Urothelium cell line (cell line): ENCODE results near the gene DKK3.

Experiments
- DNase-seq: peaks from one replicate; pipeline ENCODE4 v3.0.0; 2011; ENCODE audit warnings: low spot score, mixed read lengths
- FAIRE-seq: peaks from 2 replicates; lab custom pipeline; 2011; peaks lifted over from hg19 to GRCh38; lab: Jason Lieb, UNC

DKK3 gene

DNA sequence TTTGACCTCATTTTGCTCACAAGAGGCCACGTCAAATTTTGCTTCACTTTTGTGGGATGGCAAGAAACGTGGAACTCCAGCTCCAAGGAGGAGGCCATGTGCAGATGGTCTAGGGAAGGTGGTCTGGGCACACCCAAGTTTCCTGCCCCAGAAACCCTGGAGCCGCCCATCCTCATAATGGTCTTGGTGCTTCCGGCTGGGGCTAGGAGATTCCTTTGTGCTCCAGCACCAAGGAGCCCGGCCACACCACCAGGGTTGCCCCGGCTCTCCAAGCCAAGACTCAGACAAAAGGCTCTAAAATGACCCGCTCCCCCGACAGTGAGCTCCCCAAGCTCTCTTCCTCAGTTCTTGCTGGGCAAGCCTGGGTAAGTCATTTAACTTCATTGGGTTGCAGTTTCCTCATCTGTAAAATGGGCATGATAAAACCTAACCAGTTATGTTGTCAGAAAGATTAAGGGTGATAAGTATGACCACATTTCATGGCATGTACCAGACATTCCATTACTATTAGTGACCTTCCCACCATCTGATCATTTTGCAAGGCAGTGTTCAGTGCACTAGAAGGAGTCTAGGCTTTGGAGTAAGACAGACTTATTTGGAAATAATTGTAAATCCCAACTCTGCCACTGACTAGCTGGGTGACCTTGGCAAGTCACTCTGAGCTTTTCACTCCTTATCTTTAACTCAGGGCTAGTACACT is 23.3 kb downstream of the DKK3 start:
- DNase-seq (no peak), FAIRE-seq (no peak)

DNA sequence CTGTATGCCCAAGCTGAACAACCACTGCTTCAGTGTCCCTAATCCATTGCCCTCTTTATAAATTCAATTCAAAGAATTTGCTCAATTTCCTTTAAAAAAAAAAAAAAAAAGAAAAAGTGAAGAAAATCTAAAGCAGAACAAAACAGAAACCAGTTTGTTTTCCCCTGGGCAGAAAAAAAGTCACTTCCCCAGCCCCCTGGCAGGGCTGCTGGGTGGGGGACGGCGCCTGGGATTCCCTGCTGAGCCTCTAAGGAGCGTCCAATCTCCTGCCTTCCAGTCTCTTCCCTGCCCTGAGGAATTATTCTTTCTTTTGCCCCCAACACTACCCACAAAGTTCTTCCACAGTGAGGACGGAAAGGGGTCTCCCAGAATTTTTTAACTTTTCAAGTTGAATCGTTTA is 23.9 kb downstream of the DKK3 start:
- DNase-seq = no peak

DNA sequence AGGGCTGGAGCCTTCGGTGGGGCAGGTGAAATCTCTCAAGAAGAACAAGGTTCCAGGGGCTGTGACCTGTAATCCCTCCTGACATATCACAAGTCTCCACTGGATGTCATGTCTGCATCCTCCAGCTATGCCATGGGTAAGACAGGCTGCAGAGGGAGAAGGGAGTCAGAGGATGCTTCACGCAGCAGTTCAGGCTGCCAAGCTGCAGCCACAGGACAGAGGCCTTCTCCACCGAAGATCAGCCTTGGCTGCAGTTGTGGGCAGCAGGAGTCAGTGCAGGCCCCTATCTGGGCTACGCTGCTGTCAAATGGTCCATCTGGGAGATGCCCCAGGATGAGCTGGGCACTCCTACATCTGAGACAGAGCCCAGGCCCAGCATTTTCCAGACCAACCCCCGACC is 25.0 kb downstream of the DKK3 start:
- no peak for DNase-seq
- no peak for FAIRE-seq

More for the DNA sequence above, 23.9 kb downstream of the DKK3 start:
- no peak for FAIRE-seq

DNA sequence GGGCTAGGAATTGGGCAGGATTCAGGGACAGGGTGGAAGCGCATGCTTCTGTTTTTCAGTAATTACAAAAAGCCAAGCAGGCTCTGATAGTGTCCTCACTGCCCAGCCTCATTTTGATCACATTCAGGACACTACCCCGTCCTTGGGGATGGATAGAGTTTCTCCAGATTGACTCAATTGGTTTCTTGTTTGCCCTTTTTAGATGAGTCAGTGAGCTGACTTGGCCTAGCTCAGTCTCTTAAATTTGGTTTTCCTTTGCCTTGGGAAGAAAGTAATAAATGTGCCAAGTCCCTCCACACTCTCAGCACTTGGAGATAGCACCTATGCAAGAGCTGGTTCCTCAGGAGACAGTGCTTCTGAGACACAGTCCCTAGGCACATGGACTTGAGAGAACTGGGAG is 25.5 kb downstream of the DKK3 start:
- DNase-seq (no peak), FAIRE-seq (no peak)

DNA sequence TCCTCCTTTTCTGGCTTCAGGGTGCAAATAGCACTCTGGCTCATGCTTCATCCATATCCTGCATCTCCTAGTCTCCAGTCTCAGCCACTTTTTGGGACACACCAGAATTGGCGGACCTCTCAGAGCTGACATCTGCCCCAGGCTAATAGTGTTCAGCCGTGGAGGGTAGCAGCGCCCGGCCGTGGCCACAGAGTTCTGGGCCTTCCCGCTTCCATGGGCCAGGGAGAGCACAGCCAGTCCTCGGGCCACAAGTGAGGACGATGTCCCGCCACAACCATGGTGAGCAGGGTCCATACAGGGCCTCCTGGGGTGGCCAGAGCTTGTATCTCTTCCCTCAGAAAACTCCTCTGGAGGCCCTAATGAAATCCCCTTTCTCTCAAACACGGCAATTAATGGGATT is 26.0 kb downstream of the DKK3 start:
- FAIRE-seq (no peak), DNase-seq (no peak)

DNA sequence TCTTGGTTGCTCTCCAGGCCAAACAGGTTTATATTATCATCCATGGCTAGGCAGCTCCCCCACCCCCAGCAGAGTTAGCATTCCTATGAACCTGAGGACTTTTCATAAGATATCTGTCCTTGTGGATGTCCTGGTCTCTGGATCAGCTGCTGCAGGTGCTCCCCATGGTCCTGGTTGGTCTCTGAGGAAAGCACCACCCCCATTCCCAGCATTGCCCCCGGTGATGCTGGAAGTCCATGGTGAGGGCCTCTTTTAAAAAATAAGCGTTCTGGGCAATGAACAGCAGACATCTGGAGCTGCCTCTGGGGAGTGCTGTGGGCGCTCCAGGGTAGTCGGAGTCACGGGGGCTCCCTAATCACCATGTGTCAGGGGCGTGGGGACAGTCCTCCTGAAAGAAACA is 26.6 kb downstream of the DKK3 start:
- DNase-seq = no peak
- FAIRE-seq = no peak

DNA sequence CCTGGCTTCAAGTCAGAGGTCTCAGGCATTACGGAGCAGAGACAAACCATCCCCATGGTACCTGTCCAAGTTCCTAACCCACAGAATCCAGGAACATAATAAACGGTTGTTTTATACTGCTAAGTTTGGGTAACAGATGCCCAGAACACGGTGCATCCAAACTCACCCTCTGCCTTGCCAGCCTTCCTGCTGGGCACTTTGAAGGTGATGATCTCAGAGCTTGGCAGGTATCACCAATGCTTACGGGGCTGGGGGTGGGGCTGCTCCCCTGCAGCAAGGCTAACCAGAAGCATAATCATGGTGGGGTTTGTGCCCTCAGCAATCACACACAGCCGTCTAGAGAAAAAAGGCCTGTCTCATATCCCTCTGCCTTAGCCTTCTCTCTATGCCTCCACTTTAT is 27.1 kb downstream of the DKK3 start:
- DNase-seq (no peak), FAIRE-seq (no peak)

DNA sequence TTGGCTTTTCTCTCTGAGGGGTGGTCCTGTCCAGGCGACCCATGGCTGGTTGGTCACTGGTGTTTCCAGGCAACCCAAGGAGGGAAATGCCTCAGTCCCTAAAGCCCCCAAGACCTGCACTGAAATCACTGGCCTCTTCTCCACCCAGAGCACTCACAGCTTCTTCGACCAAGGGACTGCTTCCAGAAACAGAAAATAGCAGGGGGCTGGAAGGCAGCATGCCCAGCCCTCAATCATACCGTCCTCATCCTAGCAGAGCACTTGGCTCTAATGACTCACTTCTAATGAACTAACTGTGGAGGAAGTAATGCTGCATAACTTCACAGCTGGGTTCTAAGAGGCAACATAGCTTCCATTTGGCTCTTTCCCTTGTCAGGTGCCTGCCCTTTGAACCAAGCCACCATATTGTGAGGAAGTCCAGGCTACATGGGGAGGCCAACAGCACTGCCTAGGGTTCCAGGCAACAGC is 27.6 kb downstream of the DKK3 start:
- DNase-seq (no peak), FAIRE-seq (no peak)

DNA sequence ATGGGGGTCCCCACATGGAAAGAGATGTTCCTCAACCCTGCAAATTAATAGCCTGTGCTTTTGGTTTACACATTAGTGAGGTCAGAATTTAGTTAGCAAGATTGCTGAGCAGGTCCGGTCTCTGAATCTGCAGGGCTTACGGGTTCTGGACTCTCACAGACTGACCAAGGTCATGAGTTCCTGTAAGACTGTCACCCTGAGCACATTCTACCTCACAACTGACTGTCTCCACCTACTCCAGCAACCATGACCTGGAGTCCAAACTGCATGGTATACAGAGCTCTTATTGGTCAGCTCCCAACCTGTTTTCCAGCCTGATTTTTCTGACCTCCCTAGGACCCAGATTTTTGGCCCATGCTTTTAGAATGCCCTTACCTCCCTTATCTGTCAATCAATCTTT is 28.2 kb downstream of the DKK3 start:
- no peak for FAIRE-seq
- no peak for DNase-seq

DNA sequence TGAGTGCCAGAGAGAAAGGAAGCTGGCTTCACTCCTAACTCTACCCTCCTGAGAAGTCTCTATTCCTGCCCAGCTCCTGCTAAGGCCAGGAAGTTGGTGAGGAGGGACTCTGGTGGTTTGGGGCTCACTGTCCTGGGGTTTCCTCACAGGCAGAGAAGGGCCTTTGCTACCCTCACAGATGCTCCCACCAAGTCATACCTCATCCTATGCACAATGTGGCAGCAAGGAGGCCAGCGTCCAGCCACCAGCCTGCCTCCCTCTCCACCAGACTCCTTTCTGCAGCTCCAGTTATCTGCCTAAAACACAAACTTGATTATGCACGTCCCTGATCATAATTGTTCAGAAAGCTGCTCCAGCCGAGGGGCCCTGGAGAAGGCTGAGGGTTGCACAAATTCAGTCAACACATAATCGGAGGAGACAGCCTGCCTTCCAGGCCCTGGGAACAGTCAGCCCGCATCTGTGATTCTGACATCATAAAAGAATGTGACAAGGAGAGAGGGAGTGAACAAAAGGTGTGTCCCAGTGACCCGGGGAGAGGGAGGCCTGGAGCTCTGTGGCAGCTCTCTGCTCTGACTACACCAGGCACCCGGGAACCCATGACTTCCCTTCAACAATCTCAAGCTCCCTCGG is 28.8 kb downstream of the DKK3 start:
- DNase-seq (peak; percentile 66), FAIRE-seq (no peak)

DNA sequence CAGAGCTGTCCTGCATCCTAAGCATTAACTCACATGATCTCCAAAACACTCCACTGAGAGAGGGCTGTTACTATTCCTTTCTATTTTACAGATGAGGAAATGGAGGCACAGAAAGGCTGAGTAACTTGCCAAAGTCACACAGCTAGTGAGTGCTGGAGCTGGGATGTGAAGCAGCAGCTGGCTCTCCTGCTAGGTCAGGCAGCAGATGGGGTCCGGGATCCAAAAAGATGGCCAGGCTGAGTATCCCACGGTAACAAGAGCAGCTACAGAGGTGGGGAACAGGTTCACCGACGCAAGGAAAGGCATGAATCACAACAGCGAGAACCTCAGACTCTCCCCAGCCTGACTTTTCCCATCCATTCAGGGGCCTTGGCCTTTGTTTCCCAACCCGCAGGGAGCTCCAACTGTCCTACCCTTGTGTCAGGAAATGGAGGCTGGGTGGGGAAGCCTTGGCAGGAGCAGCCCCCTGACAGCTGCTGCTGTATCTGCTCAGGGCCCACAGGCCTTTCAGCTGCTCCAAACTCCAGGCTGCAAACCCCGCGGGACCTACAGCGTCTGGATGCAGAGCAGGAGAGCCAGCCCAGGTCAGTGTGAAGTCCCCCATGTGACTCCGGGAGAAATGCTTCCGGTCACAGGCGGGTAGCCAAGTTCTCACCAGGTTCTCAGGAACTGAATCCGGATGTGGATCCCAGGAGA is 29.5 kb downstream of the DKK3 start:
- DNase-seq = no peak
- FAIRE-seq = no peak

DNA sequence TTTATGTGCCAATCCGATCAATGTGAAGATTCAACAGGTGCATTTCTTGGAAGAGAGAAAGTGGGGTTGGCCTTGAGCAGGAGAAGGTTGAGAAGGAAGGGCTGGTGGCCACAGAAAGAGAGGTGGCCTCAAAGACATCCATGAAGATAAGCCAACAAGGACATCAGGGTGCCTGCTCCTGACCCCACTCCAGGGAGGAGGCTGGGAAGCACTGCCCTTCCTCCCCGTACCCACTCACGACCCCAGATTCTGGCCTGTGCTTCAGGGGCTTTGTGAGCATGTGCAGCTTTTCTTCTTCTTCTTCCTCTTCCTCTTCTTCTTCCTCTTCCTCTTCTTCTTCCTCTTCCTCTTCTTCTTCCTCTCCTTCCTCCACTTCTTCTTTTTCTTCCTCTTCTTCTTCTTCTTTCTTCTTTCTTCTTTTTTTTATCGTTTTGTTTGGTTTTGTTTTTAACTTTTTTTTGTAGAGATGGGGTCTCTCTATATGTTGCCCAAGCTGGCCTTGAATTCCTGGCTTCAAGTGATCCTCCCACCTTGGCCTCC is 30.3 kb downstream of the DKK3 start:
- DNase-seq (no peak), FAIRE-seq (no peak)

DNA sequence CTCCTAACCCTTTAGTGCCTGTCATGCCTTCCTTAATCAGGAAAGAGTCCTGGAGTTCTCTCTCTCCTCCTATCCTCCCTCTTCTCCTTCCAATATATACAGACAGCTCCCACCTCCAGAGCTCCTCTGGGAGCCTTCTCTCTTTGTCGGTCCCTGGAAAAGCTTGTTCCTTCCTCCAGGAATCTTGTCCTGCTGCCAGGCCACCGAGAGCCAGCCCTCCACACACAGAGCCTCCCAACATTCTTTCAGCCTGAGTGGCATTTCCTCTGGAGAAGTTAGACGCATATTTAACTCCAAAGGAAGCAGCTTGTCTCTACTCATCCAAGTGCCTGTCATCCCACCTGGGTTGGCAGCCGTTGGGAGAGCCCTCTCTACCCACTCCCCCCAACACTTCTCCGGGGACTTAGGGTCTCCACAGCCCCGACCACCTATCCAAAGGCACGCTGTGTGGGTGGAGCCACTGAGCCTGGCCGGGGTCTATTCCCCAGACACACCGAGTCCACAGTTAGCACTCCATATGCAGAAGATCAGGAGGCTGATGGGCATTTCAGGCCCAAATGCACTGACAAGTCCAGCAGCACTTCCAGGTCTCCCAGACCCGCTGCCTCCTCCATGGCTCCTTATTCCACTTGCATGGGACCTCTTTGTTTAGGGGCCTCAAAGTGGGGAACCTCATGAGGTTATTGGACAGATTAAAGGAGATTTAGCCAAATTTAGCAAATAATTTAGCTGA is 31.1 kb downstream of the DKK3 start:
- DNase-seq = peak; percentile 89

DNA sequence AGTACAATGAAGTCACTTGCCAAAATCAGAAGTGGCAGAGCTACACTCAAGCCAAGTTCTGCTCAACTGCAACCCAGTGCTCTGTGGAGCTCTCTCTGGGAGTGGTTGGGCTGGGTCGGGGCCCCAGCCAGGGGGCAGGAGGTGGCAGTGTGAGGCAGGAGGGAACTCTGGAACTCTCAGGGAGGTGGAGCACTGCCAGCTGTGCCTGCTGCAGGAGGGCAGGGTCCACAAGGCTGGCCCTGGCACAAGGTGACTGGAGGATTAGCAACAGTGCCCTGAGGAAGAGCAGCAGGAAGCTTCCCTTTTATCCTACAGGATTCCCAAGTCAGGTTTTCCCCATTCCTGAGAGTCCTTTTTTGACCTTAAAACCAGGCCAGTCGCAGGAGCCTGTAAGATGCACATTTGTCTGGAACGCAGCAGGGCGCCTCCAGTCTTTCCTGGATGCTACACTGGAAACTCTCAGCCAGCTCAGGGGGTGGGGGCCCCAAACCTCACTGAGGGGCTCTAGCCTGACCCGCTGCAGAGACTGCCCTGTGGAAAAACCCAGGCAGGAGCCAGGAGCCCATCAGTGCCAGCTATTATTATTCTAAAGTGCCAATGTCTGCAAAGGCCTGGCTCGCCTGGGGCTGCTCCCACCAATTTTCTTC is 31.8 kb downstream of the DKK3 start:
- no peak for FAIRE-seq
- DNase-seq = no peak

More for the DNA sequence above, 31.1 kb downstream of the DKK3 start:
- FAIRE-seq = no peak

DNA sequence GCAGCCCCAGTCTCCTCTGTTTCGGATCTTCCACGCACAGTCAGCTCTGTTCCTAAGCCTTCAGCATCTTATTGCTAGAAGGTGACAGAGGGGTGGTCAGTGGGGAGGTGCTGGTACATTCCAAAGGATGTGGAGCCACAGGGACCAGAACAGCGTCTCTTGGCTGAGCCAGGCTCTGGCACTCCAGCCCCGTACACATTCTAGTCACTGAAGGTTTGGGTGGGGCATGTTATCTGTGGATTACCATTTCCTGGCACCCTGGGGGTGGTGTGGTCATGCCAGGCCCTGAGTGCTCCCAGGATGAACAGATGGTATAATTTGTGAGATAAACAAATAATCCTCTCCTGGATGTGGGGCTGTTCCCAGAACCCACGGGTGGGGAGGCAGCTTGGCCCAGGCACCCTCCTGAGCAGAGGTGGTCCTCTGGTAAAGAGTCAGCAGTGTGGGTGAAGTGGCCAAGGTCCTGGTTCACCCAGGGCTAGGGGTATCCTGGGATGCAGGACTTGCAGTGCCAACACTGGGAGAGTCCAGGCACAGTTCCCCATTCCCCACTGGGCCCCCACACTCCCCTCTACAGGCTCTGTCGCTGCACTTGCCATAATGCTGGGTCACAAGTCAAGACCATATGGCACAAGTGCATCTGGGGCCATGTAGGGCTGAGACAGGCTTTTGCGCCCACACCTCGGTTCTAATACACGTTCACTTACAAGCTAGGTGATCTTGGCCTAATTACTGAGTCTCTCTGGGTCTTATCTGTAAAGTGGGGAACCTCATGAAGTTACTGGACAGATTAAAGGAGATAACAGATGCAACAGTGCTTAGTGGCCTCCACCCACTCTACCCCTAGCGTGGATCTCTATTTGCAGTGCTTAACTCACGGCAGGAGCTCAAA is 33.0 kb downstream of the DKK3 start:
- FAIRE-seq (no peak), DNase-seq (no peak)

DNA sequence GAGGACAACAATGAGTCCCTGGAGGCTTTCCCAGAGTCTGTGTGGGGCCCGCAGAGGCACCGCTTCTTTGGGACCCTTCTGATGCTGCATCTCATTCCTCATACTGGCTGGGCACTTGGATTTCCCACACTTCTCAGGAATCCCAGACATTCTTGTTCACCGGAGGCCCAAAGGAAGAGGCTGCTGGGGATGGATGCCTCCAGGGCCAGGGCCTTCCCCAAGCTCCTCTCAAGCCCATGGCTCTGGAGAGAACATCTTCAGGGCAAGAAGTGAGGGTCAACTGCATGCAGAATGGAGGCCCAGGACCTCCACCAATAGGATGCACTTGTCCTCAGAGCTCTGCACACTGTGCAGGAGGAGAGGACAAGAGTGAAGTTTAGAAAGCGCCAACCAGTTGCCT is 34.6 kb downstream of the DKK3 start:
- DNase-seq (no peak), FAIRE-seq (no peak)

DNA sequence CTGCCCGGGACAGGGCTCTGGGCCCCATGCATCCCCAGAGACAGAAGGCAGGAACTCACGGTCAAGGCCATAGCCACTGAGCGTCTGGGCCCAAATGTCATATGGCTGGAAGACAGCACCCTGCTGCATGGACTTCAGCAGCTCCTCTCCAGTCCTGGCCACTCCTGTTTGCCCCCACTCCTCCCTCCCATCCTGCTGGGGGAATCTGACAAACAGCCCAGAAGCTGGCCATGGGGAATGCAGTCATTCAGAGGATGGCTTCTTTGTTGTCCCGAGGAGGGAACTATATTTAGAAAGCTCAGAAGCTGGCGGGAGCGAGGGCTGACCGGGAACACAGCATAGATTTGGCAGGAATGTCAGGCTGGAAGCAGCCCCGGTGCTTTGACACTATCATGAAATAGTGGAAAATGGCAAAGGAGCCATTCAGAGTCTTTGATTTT is 35.0 kb downstream of the DKK3 start:
- FAIRE-seq (no peak), DNase-seq (no peak)

DNA sequence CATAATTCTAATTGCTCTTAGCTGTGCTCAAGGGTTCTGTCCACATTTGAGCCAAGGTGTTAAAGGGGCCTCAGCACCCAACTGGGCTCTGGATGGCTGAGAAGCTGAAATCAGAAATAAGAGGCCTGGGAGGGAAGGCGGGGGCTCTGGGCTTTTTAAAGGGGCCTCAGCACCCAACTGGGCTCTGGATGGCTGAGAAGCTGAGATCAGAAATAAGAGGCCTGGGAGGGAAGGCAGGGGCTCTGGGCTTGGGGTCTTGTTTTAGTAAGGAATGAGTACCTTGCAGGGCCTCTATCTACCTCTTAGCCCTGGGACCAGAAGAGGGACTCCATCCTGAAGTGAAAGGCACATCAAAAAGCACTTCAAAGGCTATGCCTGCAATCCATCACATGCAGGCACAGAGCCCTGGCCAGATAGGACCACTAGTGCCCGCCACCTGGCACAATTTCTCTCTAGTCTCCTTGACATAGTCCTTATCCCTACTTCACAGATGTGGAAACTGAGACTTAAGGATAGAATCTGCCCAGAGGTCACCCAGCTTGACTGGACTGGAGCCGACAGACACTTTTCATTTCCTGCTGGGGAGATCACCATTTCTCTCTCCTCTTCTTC is 35.6 kb downstream of the DKK3 start:
- DNase-seq (no peak), FAIRE-seq (no peak)

DNA sequence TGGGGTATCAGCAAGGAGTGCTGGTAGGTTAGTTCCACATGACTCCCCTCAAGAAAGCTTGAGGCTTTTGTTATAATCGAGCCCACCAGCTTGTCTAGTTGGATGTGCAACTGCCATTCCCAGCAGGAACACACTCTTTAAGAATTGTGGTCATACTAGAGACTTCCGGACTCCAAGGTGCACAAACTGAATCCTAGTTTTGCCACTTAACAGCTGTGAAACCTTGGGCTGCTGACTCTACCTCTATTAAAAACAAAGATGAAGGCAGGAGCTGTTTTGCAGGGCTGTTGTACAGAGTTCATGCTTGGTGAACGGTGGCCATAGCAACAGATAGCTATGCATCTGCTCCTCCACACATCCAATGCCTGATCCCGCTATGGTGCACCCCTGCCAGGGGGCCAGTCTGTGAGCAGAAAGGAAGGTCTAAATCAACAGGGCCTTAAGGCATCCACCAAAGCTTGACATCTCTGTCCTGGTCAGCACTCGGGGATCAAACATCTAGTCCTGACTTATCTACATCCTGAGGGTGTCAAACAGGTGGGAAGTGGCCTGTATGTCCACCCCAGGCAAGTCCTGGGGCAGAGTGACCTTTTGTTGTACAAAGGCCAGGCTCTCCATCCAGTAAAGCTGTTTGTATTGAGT is 36.4 kb downstream of the DKK3 start:
- no peak for DNase-seq
- FAIRE-seq = no peak
